Measurements from ENCODE around the gene KLF8. TPM values are rescaled to one million over a fixed set of nuclear protein-coding genes. Genes with fewer than 3 reads are reported as not detected.

The KLF8 gene
- total and polyA plus RNA-seq, 2 experiments from 2014 or later = 7.9 to 9.1 TPM

- H2AFZ ChIP-seq = peak overlapping the region; percentile 68
- peak overlapping the region; percentile 86 for H3K4me2 ChIP-seq
Measured at GRCh38 chrX:56233100-56233499, 944 bp downstream of the KLF8 start.

GRCh38 chrX:56233682-56234081, 1.5 kb downstream of the KLF8 start:
- no peaks in the 10 kb centered on the region for H4K20me1 ChIP-seq (ENCODE audit: insufficient read depth, poor library complexity, severe bottlenecking)
- TF ChIP-seq EZH2 (IDR thresholded peaks at IDR 0.05; ENCODE audit: borderline replicate concordance) = no peak
- TF ChIP-seq CTCF (IDR thresholded peaks at IDR 0.05; ENCODE audit: poor library complexity) = no peak
- no peak for TF ChIP-seq EZH2phosphoT487 (IDR thresholded peaks at IDR 0.05; ENCODE audit: low read depth, severe bottlenecking, unreplicated experiment)
- no peaks in the 10 kb centered on the region for H3K9me2 ChIP-seq (replicated peaks; ENCODE audit: insufficient read depth)
- H3K9me3 ChIP-seq (ENCODE audit: low read depth) = no peaks in the 10 kb centered on the region
- H3K4me3 ChIP-seq = no peak overlapping the region
- peak overlapping the region; percentile 68 for H2AFZ ChIP-seq
- peak; percentile 50 for DNase-seq (ENCODE audit: low spot score)
- 33% methylated on average over 8 of the region's 8 CpGs for WGBS (ENCODE audit: low lambda C conversion rate, missing lambda C conversion rate)
- no peaks in the 10 kb centered on the region for H3K79me2 ChIP-seq
- no peaks in the 10 kb centered on the region for H3K36me3 ChIP-seq (replicated peaks; ENCODE audit: insufficient read depth, low read depth)
- H3K4me2 ChIP-seq = peak overlapping the region; percentile 86
- no peaks in the 10 kb centered on the region for H3K4me1 ChIP-seq (ENCODE audit: insufficient read depth)
- H3K27me3 ChIP-seq = no peaks in the 10 kb centered on the region
- H3K27ac ChIP-seq = no peak overlapping the region

More at GRCh38 chrX:56233100-56233499, 944 bp downstream of the KLF8 start:
- DNase-seq (ENCODE audit: low spot score) = peak; percentile 12
- WGBS (ENCODE audit: low lambda C conversion rate, missing lambda C conversion rate) = 36% methylated on average over 17 of the region's 17 CpGs
- no peaks in the 10 kb centered on the region for H4K20me1 ChIP-seq (ENCODE audit: insufficient read depth, poor library complexity, severe bottlenecking)
- no peak for TF ChIP-seq EZH2 (IDR thresholded peaks at IDR 0.05; ENCODE audit: borderline replicate concordance)
- no peak for TF ChIP-seq EZH2phosphoT487 (IDR thresholded peaks at IDR 0.05; ENCODE audit: low read depth, severe bottlenecking, unreplicated experiment)
- TF ChIP-seq CTCF (IDR thresholded peaks at IDR 0.05; ENCODE audit: poor library complexity) = no peak
- no peaks in the 10 kb centered on the region for H3K79me2 ChIP-seq
- H3K4me1 ChIP-seq (ENCODE audit: insufficient read depth) = no peaks in the 10 kb centered on the region
- H3K9me2 ChIP-seq (replicated peaks; ENCODE audit: insufficient read depth) = no peaks in the 10 kb centered on the region
- no peaks in the 10 kb centered on the region for H3K27me3 ChIP-seq
- H3K36me3 ChIP-seq (replicated peaks; ENCODE audit: insufficient read depth, low read depth) = no peaks in the 10 kb centered on the region
- no peaks in the 10 kb centered on the region for H3K9me3 ChIP-seq (ENCODE audit: low read depth)
- peak overlapping the region; percentile 58 for H3K4me3 ChIP-seq
- peak overlapping the region; percentile 12 for H3K27ac ChIP-seq

DNA sequence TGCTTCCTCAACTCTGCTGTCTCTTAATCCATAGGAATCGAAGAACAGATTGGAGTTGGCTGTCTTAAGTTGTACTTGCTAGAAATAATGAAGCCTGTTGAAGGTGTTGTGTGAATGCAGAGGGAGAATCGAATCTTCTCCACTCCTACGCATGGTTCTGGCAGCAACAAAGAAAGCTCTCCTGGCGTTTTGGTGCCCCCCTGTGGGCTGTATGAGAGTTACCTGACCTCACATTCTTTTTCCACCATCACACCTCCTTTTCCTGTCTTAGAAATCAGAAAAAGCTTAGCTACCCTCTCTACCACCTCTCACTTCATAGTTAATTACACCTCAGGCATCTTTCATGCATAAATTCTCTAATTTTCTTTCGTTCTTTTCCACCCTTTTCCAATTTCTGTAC, 16.3 kb downstream of the KLF8 start:
- H3K36me3 ChIP-seq (replicated peaks; ENCODE audit: insufficient read depth, low read depth) = no peaks in the 10 kb centered on the region
- no peaks in the 10 kb centered on the region for H4K20me1 ChIP-seq (ENCODE audit: insufficient read depth, poor library complexity, severe bottlenecking)
- no peaks in the 10 kb centered on the region for H3K79me2 ChIP-seq
- no peak overlapping the region for H2AFZ ChIP-seq
- H3K9me3 ChIP-seq (ENCODE audit: low read depth) = no peaks in the 10 kb centered on the region
- TF ChIP-seq EZH2phosphoT487 (IDR thresholded peaks at IDR 0.05; ENCODE audit: low read depth, severe bottlenecking, unreplicated experiment) (no peak), EZH2 (IDR thresholded peaks at IDR 0.05; ENCODE audit: borderline replicate concordance) (no peak), CTCF (IDR thresholded peaks at IDR 0.05; ENCODE audit: poor library complexity) (peak; percentile 56)
- no peak overlapping the region for H3K4me3 ChIP-seq
- H3K27ac ChIP-seq = no peak overlapping the region
- 28% methylated on average over 5 of the region's 5 CpGs for WGBS (ENCODE audit: low lambda C conversion rate, missing lambda C conversion rate)
- H3K4me1 ChIP-seq (ENCODE audit: insufficient read depth) = no peaks in the 10 kb centered on the region
- no peaks in the 10 kb centered on the region for H3K9me2 ChIP-seq (replicated peaks; ENCODE audit: insufficient read depth)
- H3K27me3 ChIP-seq = no peaks in the 10 kb centered on the region
- H3K4me2 ChIP-seq = no peak overlapping the region
- DNase-seq (ENCODE audit: low spot score) = peak; percentile 65
